GM18511 (cell line): Measurements from ENCODE around the gene UTP25.
"Not testable (repeated sequence)": the region's sequence is repeated elsewhere in the genome, so short reads cannot be mapped to it uniquely, and the experiment has no call there.

Experiments used
- ATAC-seq: cut with Tn5 transposase; IDR thresholded peaks from one replicate; pipeline ENCODE4 v1.9.1; 2021; ENCODE audit warnings: mild to moderate bottlenecking, moderate library complexity; ENCODE audit not compliant: unreplicated experiment

Gene UTP25, protein sequence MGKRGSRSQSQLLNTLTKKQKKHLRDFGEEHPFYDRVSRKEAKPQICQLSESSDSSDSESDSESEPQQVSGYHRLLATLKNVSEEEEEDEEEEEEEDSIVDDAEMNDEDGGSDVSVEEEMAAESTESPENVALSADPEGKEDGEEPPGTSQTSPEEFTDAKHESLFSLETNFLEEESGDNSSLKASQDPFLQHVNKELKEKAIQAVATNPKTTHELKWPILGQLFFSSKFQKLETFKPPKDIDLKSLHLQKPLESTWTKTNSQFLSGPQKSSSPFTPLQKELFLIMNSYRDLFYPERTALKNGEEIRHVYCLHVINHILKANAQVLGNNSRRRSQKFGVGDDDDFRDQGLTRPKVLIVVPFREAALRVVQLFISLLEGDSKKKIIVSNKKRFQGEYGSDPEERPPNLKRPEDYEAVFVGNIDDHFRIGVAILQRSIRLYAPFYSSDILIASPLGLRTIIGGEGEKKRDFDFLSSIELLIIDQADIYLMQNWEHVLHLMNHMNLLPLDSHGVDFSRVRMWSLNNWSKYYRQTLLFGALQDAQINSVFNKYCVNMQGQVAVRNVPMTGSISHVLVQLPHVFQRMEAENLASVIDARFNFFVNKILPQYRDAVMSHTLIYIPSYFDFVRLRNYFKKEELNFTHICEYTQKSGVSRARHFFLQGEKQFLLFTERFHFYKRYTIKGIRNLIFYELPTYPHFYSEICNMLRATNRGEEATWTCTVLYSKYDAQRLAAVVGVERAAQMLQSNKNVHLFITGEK

DNA sequence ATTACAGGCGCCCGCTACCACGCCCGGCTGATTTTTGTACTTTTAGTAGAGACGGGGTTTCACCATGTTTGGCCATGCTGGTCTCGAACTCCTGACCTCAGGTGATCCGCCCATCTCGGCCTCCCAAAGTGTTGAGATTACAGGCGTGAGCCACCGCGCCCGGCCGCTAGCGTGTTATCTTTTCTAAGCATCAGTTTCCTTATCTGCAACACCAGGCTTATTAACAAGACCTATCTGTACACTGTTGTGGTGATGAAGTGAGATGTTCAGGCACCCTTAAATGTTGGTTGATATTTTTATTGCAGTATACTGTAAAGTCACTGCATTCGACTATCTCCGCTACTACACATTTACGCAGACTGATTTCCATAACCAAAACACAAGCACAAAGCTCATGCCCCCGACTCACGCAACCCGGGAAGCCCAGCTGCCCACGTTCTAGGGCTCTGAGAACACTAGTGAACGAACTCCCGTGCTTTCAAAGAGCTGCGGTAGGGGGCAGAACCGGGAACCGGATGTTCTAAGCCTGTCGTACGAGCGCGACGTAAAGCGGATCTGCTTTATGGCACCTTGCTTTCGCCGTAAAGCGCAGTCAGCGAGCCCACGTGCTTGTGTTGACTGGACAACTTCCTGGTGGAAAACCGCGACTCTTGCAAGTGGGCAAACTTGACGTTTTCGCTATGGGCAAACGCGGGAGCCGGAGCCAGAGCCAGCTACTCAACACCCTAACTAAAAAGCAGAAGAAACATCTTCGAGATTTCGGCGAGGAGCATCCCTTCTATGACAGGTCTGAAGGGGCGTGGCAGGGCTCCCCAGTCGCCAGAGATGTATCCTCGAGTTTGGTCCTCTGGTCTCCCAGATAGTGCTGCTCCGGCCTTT lies at the start of gene UTP25:
Gene UTP25, plus strand, starts transcription at position 589 of the 879 bp plus-strand sequence. Its CDS starts 92 bp downstream, at position 681.
- peak; percentile 94 for ATAC-seq

DNA sequence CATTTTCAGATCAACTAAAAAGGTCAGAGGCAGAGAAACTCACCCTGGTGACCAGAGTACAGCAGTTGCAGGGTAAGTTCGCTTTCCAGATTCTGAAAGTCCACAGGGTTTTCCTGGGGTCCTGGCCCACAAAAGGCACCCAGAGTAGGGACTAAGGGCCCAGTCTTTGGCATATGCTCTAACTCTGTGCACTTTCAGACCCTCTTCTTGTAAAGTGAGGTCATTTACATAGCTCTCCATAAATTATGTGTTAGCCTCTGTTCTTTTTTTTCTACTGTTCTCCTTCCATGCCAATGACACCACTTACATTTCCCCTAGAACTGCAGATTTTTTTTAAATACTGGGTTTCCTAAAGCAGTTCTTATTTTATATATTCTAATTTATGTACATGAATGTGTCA lies 49.7 kb upstream of the UTP25 start:
- no peak for ATAC-seq

DNA sequence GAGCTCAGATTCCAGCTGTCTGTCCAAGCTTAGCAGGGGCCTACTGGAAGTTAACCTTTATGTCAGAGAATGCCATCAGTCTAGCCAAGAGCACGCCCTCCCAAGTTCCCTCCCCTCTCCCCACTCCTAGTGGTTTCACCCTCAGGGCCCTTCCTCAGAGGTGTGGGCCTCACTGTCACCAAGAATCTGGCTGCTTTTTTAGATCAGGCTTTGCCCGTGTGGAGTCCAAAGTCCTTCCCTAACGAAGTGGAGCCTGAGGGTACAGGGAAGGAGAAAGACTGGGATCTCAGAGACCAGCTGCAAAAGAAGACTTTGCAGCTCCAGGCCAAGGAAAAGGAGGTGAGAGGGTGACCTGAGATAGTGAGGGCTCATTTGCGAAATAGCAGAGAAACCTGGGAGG lies 47.5 kb upstream of the UTP25 start:
- no peak for ATAC-seq

DNA sequence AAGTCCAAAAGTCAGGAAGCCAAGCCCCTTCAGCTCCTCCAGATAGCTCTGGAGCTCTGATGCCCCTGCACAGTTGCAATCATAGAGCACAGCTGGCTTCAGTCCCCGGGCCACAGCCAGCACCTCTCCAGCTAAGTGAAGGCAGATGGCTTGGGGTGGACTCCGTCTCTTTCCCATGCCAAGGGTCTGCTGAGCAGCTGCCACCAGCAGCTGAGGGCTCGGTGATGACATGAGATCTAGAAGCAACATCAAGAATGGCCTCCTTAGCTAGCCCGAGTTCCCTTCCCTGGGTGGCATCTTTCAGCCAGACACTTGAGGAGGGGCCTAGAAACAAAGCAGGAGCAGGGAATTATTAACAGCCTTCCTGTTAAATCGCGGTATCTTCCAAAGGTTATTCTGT lies 44.4 kb upstream of the UTP25 start:
- ATAC-seq, result no peak

DNA sequence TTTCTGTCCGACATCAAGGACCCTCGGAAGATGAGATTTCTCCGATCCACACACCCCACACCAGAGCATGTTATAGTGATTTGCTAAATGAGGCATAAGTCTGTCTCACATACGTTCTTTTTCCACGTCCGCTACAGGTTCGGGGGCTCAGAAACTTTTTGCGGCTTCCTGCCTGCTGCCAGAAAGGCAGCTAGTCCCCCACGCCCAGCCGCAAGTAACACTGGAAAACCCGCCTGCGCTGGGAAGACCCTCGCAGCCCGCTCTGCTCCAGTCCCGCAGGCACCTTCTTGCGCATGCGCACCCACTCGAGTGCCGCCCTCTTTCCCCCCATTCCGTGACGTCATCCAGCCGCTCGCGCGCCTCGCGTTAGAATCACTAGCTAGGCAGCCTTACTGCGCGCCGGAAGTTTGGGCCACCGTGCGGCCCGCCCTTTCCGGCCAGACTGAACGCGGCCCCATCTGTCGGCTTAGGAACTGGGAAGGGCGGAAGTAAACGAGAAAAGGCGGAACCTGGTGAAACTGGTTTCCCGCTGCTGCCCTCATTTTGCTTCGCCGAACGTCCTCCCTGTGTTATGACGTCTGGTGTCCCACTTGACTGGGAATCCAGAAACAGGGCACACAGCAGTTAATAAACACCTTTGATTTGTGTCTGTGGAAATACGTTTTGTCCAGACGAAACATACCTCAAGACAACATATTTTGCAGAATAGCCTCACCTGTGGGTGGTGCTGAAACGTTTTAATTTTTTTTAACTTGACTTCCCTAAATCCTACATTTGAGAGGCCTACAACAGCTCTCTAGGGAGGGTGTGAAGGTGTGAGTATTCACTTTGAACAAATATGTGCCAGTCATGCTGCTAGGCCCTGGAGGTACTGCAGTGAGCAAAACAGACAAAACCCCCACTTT lies 43.3 kb upstream of the UTP25 start, which contains the start of gene C1orf74:
Gene C1orf74, minus strand, starts transcription at position 295 of the 905 bp plus-strand sequence. CDS start 925 bp downstream, outside the sequence.
- ATAC-seq, result peak; percentile 99

DNA sequence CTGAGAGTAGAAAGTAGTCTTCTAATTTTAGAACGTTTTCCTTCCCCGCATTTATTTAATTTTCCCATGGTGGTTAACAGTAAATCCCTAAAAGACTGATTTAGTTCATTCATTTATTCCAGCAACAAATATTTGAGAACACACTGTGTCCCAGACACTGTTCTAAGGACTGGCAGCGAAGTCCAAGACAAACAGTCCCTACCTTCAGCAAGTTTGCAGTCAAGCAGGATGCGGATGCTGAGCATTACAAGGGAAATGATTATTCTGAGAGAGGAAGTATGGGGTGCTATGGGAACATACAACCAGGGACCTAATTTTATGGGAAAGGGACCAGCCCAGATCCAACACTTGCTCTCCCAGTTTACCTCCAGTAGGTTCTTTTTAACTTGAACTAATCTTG lies 42.2 kb upstream of the UTP25 start:
- no peak for ATAC-seq

DNA sequence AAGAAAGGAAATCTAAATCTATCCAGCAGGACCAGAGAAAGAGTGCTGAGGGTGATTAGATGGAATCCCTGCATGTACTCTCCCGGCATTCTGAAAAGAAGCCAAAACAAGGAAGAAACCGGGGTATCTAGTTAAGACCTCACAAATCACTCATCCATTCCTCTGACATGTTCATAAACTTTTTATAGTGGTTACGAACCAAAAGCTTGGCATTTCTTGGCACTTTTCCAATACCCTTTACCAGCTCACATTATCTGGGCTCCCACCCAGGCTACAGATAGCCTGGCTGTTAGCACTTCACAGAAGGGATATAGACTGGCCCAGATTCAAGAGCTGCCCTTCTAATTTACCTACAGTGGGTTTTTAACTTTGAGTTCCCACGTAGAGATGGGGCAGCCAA lies 41.6 kb upstream of the UTP25 start:
- ATAC-seq, result no peak

DNA sequence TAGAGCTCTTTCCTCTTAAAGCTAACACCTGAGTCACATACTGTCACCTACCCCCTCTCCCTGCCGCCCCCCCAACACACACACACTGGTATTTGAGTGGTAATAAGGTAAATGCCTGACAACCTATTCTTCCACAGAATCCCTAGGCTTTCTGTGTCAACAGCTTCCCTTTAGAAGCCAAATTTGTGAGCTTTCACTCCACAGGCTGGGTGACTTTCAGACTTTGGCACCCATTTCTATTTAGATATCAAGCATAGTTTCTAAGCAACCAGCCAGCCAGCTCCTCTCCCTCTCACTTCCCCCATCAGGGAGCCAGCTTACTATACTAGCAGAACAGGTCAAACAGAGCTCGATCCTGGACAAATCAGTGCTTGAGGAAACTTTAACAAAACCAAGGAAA lies 40.2 kb upstream of the UTP25 start:
- no peak for ATAC-seq

DNA sequence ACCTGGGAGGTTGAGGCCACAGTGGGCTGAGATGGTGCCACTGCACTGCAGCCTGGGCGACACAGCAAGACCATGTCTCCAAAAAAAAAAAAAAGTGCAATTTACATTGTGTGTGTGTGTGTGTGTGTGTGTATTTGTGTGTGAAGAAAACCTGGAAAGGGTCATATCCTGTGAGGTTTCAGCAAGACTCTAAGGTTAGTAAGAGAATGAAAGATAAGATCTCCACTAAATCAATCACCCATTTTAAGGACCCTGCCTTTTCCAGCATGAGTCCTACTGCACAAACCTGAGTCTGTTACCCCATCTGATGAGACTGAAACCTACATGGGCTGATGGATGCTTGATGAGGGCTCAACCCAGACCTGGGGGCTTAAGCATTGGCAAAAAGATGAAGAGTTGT lies 38.5 kb upstream of the UTP25 start:
- ATAC-seq, result no peak

DNA sequence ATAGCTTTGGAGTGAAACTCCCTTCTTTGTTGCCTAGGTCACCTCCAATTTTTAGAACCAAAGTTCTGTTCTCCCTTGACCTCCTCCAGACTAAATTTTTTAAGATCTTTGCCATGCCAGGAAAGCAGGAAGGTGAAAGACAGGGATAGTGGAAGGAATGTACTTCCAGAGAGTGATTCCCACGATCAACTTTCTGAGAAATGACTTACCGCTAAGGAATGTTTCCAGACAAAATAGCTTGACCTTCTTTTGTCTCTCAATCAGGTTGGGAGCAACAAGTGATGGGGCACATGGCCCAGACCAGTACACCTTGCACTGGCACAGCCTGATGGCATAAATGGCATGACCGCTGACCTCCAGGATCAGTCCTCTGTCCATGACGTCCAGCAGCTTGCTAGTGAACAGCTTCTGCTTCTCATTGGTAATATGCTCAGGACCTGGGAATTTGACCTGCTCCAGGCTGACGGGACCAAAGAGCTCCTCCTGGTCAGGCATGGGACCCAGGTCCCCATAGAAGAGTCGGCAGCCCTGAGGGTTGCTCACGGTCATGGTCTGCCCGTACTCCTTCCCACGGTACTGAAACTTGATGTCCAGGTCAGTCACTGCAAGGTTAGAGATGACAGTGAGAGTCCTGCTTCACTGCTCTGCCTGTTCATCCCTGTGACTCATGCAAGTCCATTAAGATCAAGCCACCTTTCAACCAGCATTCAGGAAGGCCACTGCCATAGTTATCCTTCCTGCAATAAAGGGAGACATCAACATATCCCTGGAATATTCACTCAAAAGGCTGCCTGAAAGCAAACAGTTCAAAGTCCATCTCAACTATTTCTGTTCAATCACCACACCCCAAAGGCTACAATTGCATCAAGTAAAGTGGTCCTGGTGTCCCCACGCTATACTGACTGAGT lies 37.2 kb upstream of the UTP25 start:
- ATAC-seq, result no peak

DNA sequence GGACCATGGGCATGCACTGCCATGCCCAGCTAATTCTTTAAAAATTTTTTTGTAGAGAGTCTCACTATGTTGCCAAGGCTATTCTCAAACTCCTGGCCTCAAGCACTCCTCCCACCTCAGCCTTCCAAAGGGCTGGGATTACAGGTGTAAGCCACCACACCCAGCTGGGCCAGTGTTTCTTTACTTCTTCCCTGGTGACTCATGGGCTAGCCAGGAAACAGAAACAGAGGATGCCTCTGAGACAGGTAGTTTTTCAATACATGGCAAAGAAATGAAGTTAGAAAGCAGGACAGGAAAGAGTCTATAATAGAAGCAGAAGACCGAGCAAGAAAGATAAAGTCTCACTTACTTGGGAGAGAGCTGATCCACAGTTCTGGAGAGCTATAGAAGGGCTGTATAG lies 35.9 kb upstream of the UTP25 start:
- no peak for ATAC-seq

DNA sequence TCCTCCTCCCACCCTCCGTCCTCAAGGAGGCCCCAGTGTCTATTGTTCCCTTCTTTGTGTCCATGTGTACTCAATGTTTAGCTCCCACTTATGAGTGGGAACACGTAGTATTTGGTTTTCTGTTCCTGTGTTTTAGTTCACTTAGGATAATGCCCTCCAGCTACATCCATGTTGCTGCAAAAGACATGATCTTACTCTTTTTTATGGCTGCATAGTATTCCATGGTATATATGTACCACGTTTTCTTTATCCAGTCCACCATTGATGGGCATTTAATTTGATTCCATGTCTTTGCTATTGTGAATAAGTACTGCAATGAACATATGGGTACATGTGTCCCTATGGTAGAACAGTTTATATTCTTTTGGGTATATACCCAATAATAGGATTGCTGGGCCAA lies 34.1 kb upstream of the UTP25 start:
- ATAC-seq, result not testable (repeated sequence)

DNA sequence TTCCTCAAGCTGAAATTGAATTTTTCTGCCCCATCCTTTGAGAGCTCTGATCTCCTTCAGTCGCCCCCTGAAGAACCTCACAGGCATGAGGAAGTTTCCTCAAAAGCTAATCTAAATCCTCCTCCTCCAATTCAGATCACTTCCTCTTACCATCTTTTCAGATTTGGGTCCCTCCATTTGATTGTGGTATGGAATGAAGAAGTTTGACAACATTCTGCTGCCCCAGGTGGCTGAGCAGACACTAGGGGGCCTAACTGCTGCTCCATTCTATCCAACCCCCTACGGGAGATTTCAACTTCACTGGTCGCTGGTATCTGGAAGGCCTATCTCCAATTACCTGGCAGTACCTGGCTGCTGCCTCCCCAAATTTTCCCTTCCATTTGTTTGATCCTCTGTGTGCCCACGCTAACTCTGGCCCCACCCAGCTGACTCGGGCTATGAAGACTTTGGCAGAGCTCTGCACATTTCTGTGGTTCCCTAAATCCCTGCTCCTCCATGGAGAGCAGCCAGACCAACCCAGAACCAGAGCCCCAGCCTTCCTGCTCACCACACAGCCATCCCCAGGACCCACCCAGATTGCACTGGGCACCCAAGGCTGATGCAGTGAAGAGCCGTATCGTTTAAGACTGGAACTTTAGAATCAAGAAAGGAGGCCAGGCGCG lies 29.7 kb upstream of the UTP25 start:
- no peak for ATAC-seq

DNA sequence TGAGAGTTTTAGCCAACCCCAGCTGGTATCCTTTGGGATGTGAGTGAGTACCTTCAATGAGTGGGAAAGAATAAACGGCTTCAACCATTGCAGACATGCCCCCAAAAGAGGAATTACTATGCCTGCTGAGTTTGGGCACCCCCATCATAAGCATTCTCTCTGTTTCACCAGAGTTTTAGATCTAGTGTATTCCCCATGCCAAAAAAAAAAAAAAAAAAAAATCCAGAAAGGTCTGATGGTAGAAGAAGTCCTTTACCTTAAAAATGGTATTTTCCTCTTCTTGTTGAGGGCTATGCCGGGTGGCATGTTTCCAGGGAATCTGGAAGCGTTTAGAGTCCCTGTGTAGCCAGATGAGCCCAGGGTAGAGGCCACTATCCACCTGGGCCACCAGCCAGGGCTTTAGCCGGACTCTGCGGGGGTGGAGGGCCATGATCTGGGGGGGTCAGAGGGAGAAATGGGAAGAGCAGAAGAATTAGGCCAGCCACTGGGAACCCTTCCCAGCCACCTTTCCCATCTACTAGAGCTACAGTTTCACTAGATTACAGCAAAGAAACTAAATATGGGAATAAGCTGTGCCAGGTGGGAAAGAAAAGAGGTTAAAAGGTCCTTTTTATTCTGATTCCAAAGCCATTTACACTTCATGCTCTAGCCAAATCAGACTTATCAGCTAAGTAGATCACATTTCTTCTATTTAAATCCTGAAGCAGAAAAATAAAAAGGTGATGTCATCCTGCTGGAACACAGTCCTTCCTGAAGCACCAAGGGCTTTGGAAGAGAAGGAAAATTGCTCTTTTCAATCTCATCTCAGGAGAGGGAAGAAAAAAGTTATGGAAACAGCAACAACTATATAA lies 26.6 kb upstream of the UTP25 start:
- no peak for ATAC-seq

DNA sequence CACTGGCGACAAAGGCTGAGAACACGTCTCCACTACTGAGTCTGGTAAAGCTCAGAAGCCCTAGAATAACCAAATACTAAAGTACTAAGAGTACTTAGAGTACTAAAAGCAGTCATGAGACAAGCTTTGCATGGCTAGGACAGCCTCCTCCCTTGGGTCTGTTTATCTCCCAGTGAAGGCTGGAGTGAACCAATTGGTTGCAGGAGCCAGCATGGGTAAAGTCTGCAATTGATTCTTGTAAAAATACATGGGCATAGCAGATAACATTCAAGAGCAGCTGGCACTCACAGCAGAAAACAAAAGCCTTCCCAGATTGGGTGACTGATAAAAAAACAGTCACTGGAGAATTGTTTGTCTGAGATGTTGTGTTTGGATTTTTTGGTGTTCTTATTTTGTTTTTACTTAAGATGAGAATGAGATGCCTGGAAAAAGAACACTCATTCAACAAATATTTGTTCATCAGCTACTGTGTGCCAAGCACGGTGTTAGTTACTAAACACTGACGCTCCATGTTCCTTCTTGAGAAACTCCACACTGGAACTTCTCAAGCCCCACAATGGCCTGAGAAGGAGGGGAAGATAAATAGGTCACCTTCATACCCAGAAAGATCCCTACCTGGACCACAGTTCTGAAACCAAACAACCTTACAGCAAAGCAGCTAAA lies 25.5 kb upstream of the UTP25 start:
- ATAC-seq, result no peak

DNA sequence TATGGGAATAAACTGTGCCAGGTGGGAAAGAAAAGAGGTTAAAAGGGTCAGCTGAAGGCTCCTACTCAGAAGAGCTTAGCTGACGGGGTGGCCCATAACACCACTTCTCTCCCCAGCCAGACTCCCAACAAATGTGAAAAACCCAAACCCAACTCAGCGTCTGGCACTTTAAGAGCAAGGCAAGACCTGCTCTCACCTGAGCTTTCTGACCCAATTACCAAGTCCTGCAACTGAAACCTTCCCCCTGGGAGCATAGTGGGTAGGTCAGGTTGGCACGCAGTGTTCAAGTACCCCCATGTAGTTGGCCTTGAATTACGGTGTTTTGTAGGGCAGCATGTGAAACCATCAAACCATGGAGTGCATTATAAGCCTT lies 25.0 kb upstream of the UTP25 start:
- no peak for ATAC-seq

DNA sequence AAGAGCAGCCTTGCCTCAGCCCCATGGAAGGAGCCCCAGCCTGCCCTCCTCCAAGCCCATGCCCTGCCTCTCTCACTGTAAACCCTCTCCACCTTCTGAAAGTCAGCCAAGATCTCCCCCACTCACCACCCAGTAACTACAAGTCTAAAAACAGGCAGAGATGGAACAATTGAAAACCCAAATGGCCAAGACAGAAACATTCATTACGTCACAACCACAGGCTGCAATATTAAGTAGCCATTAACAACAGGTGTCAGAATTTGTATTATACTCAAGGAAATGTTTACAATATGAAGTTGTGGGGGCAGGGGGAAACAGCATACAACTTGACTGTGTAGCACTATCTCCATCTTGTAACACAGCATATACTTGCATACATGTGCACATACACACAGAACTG lies 24.2 kb upstream of the UTP25 start:
- no peak for ATAC-seq
